Psoas muscle (tissue), 8 donors: ENCODE results near the gene SLC9B1. TPM values are rescaled to one million over a fixed set of nuclear protein-coding genes. Genes with fewer than 3 reads are reported as not detected.
"Not testable (repeated sequence)": the region's sequence is repeated elsewhere in the genome, so short reads cannot be mapped to it uniquely, and the experiment has no call there.

Experiments
- ATAC-seq, 4 donors: fragments of 200-7000 bp; cut with Tn5 transposase; one replicate each; pipeline ENCODE4 v1.9.1; 2020; ENCODE audit warnings: moderate library complexity in 3 of 4, mild to moderate bottlenecking in 2 of 4
- DNase-seq, 2 donors: peaks; one replicate each; pipeline ENCODE4 v3.0.0-alpha.2; 2020
- H3K27ac ChIP-seq: fragments of 200-600 bp; one replicate; pipeline ENCODE4 v1.8.0; 2022
- H3K27me3 ChIP-seq, 3 donors: fragments of 200-600 bp in 1 of 3; one replicate each; pipeline versions ENCODE4 v1.6.1 to v1.8.0; 2013 to 2022; ENCODE audit warnings: low read length in 2 of 3, mild to moderate bottlenecking in 2 of 3, moderate library complexity in 1 of 3; ENCODE audit not compliant: insufficient read depth in 3 of 3
- H3K36me3 ChIP-seq, 2 donors: fragments of 200-600 bp in 1 of 2; one replicate each; pipeline versions ENCODE4 v1.6.1 to v1.8.0; 2013 to 2022; ENCODE audit warnings: low read depth in 1 of 2, mild to moderate bottlenecking in 1 of 2, moderate library complexity in 1 of 2; ENCODE audit not compliant: insufficient read depth in 1 of 2
- H3K4me1 ChIP-seq: fragments of 200-600 bp; one replicate; pipeline ENCODE4 v1.8.0; 2022
- H3K4me3 ChIP-seq: fragments of 200-600 bp; one replicate; pipeline ENCODE4 v1.8.0; 2022; ENCODE audit warnings: mild to moderate bottlenecking
- H3K9me3 ChIP-seq: fragments of 200-600 bp; one replicate; pipeline ENCODE4 v1.8.0; 2022
- WGBS, 3 donors: extraction: QIAGEN DNeasy Blood & Tissue Kit; methylation state at CpG; one replicate each; pipeline versions ENCODE4 v1.1.6 to v1.1.7; 2013; 5-methylcytosine and 5-hydroxymethylcytosine counted together
- intact Hi-C, 2 donors: fragments of 100-400 bp; cut with DNase I; formaldehyde crosslinking; loops; one replicate each; pipeline versions ENCODE4 v1.11.0 to v1.14.2; 2022
- polyA plus RNA-seq, 3 donors: library from polyadenylated mRNA; stranded (reverse); fragments of 200-250 nt; gene quantifications; one replicate each; pipeline ENCODE4 v1.2.3, GENCODE V29; 2013
- total RNA-seq, 4 donors: library from RNA; stranded (reverse); fragmentation: NEBNext Ultra II Directional in 2 of 4; extraction: Animal tissue kit (Norgen Biotek cat#: 25700) in 2 of 4; gene quantifications; one replicate each; pipeline versions ENCODE4 v1.2.1 to v1.2.4, GENCODE V29; 2021 to 2023
- TF ChIP-seq, protein P1 (sequence below): fragments of 200-600 bp; IDR thresholded peaks from one replicate; pipeline ENCODE4 v1.8.0; 2022; ENCODE audit warnings: antibody characterized with exemption
- donor health status: healthy with polysubstance abuse.
- donor health status: DM: no; HTN: no; CAD: no; lungs with moderate emphysema.
- donor health status: Bipolar disorder and iron deficiency.
- donor health status: healthy.
- donor health status: DM: yes; HTN: yes; CAD: no.
- donor health status: DM: no; HTN: no; CAD: no.
- donor health status: DM: no; HTN: no; CAD: no.
- donor health status: DM: yes; HTN: yes; CAD: no.

SLC9B1 gene
- total and polyA plus RNA-seq, 7 donors: 0.06 to 1.6 (median 0.91) TPM; not detected in 3

DNA sequence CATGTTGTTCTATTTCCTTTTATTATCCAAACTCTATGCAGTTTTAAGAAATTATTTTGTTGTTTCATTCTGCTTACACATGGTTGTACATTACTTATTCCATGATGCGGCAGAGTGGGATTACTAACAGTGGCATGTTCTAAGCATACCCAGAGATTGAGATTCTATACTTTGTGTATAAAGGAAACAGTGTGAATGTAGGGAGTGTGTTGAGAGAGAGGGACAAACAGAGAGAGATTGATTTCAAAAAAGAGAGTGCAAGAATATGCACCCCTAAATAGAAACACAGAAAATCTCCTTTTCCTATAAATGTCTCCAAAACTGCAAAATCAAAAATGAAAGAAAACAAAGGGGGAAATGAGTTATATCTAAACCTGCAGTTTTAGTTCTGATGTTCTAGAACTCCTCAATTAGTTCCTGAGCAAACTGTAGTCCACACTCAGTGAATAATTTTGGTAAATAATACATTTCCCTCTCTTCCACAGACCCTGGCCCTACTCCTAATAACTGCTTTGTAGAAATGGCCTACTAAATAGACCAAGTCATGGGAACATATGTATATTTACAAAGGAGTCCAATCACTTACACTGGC, 31.0 kb downstream of the SLC9B1 start:
- Histone ChIP-seq H3K4me3 (no peak overlapping the region), H3K27ac (no peak overlapping the region), H3K4me1 (no peaks in the 10 kb centered on the region), H3K36me3 (no peaks in the 10 kb centered on the region), H3K27me3 (no peaks in the 10 kb centered on the region), H3K9me3 (no peaks in the 10 kb centered on the region)
- intact Hi-C loops: no loop called here
- DNase-seq: no peak
- ATAC-seq: no peak
- WGBS, 3 donors: 95 to 100% (median 98%) methylated on average over 1 of the region's 1 CpG
- TF ChIP-seq, protein P1, sequence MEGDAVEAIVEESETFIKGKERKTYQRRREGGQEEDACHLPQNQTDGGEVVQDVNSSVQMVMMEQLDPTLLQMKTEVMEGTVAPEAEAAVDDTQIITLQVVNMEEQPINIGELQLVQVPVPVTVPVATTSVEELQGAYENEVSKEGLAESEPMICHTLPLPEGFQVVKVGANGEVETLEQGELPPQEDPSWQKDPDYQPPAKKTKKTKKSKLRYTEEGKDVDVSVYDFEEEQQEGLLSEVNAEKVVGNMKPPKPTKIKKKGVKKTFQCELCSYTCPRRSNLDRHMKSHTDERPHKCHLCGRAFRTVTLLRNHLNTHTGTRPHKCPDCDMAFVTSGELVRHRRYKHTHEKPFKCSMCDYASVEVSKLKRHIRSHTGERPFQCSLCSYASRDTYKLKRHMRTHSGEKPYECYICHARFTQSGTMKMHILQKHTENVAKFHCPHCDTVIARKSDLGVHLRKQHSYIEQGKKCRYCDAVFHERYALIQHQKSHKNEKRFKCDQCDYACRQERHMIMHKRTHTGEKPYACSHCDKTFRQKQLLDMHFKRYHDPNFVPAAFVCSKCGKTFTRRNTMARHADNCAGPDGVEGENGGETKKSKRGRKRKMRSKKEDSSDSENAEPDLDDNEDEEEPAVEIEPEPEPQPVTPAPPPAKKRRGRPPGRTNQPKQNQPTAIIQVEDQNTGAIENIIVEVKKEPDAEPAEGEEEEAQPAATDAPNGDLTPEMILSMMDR: no peak

DNA sequence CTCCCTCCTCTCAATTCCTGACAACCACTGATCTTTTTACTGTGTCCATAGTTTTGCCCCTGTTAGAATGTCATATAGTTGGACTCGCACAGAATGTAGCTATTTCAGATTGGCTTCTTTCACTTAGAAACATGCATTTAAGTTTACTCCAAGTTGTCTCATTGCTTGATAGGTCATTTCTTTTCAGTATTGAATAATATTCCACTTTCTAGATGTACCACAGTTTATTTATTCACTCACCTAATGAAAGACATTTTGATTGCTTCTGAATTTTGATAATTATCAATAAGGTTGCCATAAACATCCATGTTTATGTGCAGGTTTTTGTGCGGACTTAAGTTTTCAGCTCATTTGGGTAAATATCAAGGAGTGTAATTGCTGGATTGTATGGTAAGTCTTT, 38.5 kb downstream of the SLC9B1 start:
- TF ChIP-seq, protein P1: no peak
- H3K9me3 ChIP-seq: no peaks in the 10 kb centered on the region
- H3K27ac ChIP-seq: no peak overlapping the region
- no peak overlapping the region for H3K4me3 ChIP-seq
- H3K27me3 ChIP-seq: no peaks in the 10 kb centered on the region
- 96 to 97% (median 97%) methylated on average over 2 of the region's 2 CpGs for WGBS, 3 donors
- no peak for ATAC-seq
- no peak for DNase-seq
- no peaks in the 10 kb centered on the region for H3K36me3 ChIP-seq
- intact Hi-C loops: no loop called here
- no peaks in the 10 kb centered on the region for H3K4me1 ChIP-seq

DNA sequence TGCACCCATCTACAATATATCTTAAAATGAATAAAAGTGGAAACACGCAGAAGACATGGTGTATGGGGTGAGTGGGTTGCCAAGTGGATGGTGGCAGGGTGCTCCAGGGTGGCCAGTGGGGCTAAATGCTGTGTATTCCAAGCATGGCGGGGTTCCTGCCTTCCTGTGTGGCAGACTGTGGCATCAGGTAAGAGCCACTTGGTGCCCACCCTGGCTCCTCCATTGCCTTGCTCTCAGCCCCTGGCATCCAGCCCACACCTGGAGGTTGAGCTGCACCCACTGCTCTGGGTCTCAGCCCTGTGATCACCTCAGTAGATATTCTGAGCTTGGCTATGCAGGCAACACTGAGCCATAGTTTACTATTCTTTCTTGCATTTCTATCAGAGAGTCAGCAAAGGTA, 57.7 kb downstream of the SLC9B1 start:
- ATAC-seq, intact Hi-C loops, H3K27me3 ChIP-seq, H3K4me1 ChIP-seq, H3K4me3 ChIP-seq, H3K9me3 ChIP-seq, H3K36me3 ChIP-seq, H3K27ac ChIP-seq, DNase-seq: not testable (repeated sequence)
- 90 to 100% (median 95%) methylated on average over 2 of the region's 2 CpGs for WGBS, 3 donors

DNA sequence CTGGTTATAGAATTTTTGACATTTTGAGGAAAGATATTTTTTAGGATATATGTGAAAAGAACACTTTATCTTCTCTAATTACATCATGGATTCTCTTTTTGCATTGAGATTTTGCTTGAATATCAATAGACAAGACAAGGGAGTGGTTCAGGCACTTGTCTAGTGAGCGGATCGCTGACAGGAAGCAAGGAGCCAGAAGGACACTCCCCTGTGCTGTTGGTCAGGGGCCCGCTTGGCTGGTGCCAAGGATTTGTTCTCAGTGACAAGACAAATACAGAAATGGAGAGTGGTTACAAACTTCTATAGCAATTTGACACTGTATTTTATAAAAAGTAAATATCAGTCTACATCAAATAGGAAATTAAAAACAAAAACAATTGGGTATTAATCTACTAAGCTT, 60.0 kb downstream of the SLC9B1 start:
- no peak for ATAC-seq
- no peak for DNase-seq
- 27 to 36% (median 28%) methylated on average over 3 of the region's 3 CpGs for WGBS, 3 donors

DNA sequence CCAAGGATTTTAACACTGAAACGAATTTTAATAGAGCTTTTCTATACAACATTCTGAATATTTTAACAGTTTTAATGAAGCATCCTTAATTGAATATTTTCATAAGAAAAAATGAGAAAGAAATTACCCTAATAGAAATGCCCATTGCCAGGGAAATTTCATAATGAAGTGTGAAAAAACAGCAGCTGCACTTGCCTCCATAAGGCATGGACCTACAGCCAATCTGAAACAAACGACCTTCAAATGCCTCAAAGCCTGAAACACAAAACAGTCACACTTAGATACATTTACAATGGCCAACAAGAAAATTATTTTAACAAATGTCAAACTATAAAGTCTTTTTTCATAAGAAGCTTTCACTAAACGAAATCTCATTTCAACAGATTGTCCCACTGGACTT, 74.4 kb downstream of the SLC9B1 start:
- ATAC-seq (no peak), DNase-seq (no peak)
- TF ChIP-seq, protein P1: no peak
- Histone ChIP-seq H3K27me3 (no peaks in the 10 kb centered on the region), H3K4me1 (no peaks in the 10 kb centered on the region), H3K36me3 (no peaks in the 10 kb centered on the region), H3K27ac (no peak overlapping the region), H3K4me3 (no peak overlapping the region), H3K9me3 (no peaks in the 10 kb centered on the region)
- intact Hi-C loops: no loop called here
- WGBS, 3 donors: 25 to 31% (median 27%) methylated on average over 3 of the region's 3 CpGs

More for the DNA sequence above, 60.0 kb downstream of the SLC9B1 start:
- no peaks in the 10 kb centered on the region for H3K27me3 ChIP-seq
- H3K4me1 ChIP-seq: no peaks in the 10 kb centered on the region
- H3K36me3 ChIP-seq: no peaks in the 10 kb centered on the region
- H3K4me3 ChIP-seq: no peak overlapping the region
- no peaks in the 10 kb centered on the region for H3K9me3 ChIP-seq
- no peak overlapping the region for H3K27ac ChIP-seq
- intact Hi-C loops: no loop called here
- TF ChIP-seq, protein P1: no peak

DNA sequence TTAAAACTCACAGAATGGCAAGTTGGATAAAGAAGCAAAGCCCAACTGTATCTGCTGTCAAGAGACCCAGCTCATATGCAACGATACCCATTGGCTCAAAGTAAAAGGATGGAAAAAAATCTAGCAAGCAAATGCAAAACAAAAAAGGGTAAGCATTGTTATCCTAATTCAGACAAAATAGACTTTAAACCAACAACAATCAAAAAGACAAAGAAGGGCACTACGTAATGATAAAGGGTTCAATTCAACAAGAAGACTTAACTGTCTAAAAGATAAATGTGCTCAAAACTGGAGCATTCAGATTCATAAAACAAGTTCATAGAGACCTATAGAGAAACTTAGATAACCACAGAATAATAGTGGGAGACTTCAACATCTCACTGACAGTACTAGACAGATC, 81.4 kb downstream of the SLC9B1 start:
- intact Hi-C loops, H3K27me3 ChIP-seq, H3K9me3 ChIP-seq, H3K4me1 ChIP-seq, H3K4me3 ChIP-seq, ATAC-seq, H3K27ac ChIP-seq, H3K36me3 ChIP-seq, DNase-seq: not testable (repeated sequence)
- WGBS, 3 donors: 73 to 78% (median 75%) methylated on average over 2 of the region's 2 CpGs
